Cardiac muscle cell (in vitro differentiated cells and primary cell): ENCODE measurements around the gene TMEM132C. TPM values are rescaled to one million over a fixed set of nuclear protein-coding genes. Genes with fewer than 3 reads are reported as not detected.
"Not testable (repeated sequence)": the region's sequence is repeated elsewhere in the genome, so short reads cannot be mapped to it uniquely, and the experiment has no call there.

ENCODE experiments used
- DNase-seq, 2 donors: peaks; one replicate each; pipeline versions ENCODE4 v3.0.0 to v3.0.0-alpha.2; 2010 to 2017; ENCODE audit warnings: low read depth in 1 of 2, low spot score in 1 of 2
- H3K27ac ChIP-seq: fragments of 200-600 bp; sonication (generic); 2 replicates; pipeline ENCODE4 v1.5.1; 2016
- H3K27me3 ChIP-seq: fragments of 200-600 bp; sonication (generic); 2 replicates; pipeline ENCODE4 v1.6.0; 2016; ENCODE audit warnings: control low read depth
- H3K36me3 ChIP-seq: fragments of 200-600 bp; sonication (generic); 2 replicates; pipeline ENCODE4 v1.5.1; 2016; ENCODE audit warnings: control low read depth
- H3K4me1 ChIP-seq: fragments of 200-600 bp; sonication (generic); 2 replicates; pipeline ENCODE4 v1.8.1; 2017; ENCODE audit warnings: low read depth, mild to moderate bottlenecking, mixed run types
- H3K4me3 ChIP-seq: fragments of 200-600 bp; sonication (generic); 2 replicates; pipeline ENCODE4 v1.5.1; 2016; ENCODE audit warnings: mild to moderate bottlenecking
- H3K9me3 ChIP-seq: fragments of 200-600 bp; sonication (generic); 2 replicates; pipeline ENCODE4 v1.5.1; 2017; ENCODE audit warnings: low read depth, mild to moderate bottlenecking, control low read depth
- polyA plus RNA-seq: library from polyadenylated mRNA; unstranded; fragments of >200 nt; fragmentation: Nextera tagmentation; extraction: Ambion mirVana; gene quantifications from 2 replicates; pipeline ENCODE4 v1.2.1, GENCODE V29; 2016
- total RNA-seq: library from RNA; depleted of rRNA; stranded (reverse); fragments of >200 nt; gene quantifications from 2 replicates; pipeline ENCODE4 v1.2.3, GENCODE V29; 2016
- TF ChIP-seq, protein P1 (sequence below): IDR thresholded peaks from 2 replicates; pipeline ENCODE4 v1.5.1; 2012; ENCODE audit warnings: low read depth, mild to moderate bottlenecking, low read length

Gene TMEM132C
- total and polyA plus RNA-seq, 2 experiments from 2014 or later: 1.8 to 2.5 TPM

DNA sequence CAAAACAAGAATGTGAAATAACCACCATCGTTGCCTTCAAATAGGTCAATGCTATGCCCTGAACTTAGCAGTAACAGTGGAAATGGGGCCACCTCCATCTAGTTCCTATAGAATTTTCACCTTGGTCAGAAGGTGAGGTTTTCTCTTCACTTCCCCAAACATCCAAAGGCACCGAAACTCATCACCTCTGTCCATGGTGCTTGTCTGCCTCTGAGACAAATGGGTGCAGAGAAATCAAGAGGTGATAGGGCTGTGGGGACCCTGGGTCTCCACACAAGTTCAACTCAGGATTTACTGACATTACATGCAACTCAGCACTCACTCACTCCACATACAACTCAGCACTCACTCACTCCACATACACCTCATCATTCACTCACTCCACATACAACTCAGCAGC is 26.2 kb upstream of the TMEM132C start:
- Histone ChIP-seq H3K9me3 (no peaks in the 10 kb centered on the region), H3K4me1 (no peaks in the 10 kb centered on the region), H3K27me3 (no peaks in the 10 kb centered on the region), H3K27ac (no peak overlapping the region), H3K36me3 (no peaks in the 10 kb centered on the region), H3K4me3 (no peak overlapping the region)
- TF ChIP-seq, protein P1, sequence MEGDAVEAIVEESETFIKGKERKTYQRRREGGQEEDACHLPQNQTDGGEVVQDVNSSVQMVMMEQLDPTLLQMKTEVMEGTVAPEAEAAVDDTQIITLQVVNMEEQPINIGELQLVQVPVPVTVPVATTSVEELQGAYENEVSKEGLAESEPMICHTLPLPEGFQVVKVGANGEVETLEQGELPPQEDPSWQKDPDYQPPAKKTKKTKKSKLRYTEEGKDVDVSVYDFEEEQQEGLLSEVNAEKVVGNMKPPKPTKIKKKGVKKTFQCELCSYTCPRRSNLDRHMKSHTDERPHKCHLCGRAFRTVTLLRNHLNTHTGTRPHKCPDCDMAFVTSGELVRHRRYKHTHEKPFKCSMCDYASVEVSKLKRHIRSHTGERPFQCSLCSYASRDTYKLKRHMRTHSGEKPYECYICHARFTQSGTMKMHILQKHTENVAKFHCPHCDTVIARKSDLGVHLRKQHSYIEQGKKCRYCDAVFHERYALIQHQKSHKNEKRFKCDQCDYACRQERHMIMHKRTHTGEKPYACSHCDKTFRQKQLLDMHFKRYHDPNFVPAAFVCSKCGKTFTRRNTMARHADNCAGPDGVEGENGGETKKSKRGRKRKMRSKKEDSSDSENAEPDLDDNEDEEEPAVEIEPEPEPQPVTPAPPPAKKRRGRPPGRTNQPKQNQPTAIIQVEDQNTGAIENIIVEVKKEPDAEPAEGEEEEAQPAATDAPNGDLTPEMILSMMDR: no peak
- peak in 1 of 2 donors; percentile 2 for DNase-seq

DNA sequence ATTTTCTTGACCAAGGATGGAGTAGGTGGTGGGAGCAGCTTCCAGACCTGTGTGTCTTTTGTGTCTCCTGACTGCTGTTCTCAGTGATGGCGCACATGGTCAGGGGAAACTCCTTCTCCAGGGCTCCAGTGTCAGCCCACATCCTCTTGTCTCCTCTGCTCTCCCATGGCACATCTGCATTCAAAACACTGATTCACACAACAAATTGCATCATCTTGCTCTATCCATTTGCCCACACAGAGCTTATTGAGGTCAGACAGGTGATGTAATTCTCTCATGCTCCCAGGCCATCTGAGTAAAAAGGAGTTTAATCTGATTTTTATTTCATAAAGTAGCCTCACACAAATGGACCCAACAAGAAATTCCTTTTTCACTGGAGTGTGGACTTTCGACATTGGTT is 21.8 kb upstream of the TMEM132C start:
- DNase-seq: no peak
- H3K27me3 ChIP-seq: no peaks in the 10 kb centered on the region
- TF ChIP-seq, protein P1: no peak

DNA sequence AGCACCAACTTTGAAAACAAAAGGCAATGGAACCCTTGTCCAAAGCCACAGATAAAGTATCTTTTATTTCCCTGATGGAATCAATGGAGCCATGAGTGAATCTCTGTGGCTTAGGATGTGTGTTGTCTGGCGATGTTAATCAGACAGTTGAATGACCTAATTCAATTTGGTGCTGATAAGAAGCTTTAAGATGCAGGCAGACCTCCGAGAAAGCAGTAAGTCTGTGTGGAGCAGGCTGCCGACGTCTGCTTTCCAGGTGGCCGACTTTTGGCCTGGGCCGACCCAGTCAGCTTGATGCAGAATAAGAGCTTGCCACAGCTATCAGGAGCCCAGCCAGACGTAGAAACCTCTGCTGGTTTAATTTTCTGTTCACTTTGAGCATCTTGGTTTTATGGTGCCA is 21.1 kb upstream of the TMEM132C start:
- Histone ChIP-seq H3K9me3 (no peaks in the 10 kb centered on the region), H3K4me3 (no peak overlapping the region), H3K27me3 (no peaks in the 10 kb centered on the region), H3K27ac (no peak overlapping the region), H3K4me1 (no peaks in the 10 kb centered on the region), H3K36me3 (no peaks in the 10 kb centered on the region)
- DNase-seq: no peak
- TF ChIP-seq, protein P1: no peak

More for the DNA sequence above, 21.8 kb upstream of the TMEM132C start:
- Histone ChIP-seq H3K27ac (no peak overlapping the region), H3K4me1 (no peaks in the 10 kb centered on the region), H3K36me3 (no peaks in the 10 kb centered on the region), H3K9me3 (no peaks in the 10 kb centered on the region), H3K4me3 (no peak overlapping the region)

DNA sequence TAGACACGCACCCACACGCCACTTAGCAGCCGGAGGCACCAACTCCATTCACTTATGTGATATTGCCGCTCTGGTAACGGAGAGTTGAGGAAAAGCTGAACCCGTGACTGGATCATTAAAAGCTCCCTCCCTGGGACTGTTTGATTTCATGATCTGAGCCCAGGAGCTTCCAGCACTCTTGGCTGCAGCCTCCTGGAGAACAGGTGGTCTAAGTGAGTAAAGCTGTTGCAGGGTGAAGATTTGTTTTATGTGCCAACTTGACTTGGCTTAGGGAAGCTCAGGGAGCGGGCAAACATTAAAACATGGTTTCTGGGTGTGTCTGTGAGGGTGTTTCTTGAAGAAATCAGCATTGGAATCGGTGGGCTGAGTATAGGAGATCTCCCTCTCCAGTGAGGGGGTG is 16.9 kb upstream of the TMEM132C start:
- H3K27me3 ChIP-seq: no peaks in the 10 kb centered on the region
- no peaks in the 10 kb centered on the region for H3K4me1 ChIP-seq
- TF ChIP-seq, protein P1: no peak
- H3K4me3 ChIP-seq: no peak overlapping the region
- H3K36me3 ChIP-seq: no peaks in the 10 kb centered on the region
- no peak overlapping the region for H3K27ac ChIP-seq
- no peaks in the 10 kb centered on the region for H3K9me3 ChIP-seq
- DNase-seq: no peak

DNA sequence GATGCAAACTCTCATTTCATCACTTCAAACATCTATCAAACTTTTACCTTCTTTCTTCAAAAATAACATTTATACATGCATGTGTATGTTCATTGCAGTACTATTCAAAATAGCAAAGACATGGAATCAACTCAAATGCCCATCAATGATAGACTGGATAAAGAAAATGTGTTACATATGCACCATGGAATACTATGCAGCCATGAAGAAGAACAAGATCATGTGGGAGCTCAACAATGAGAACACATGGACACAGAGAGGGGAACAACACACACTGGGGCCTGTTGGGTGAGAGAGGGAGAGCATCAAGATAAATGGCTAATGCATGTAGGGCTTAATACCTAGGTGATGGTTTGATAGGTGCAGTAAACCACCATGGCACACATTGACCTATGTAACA is 13.1 kb upstream of the TMEM132C start:
- not testable (repeated sequence) for H3K36me3 ChIP-seq

DNA sequence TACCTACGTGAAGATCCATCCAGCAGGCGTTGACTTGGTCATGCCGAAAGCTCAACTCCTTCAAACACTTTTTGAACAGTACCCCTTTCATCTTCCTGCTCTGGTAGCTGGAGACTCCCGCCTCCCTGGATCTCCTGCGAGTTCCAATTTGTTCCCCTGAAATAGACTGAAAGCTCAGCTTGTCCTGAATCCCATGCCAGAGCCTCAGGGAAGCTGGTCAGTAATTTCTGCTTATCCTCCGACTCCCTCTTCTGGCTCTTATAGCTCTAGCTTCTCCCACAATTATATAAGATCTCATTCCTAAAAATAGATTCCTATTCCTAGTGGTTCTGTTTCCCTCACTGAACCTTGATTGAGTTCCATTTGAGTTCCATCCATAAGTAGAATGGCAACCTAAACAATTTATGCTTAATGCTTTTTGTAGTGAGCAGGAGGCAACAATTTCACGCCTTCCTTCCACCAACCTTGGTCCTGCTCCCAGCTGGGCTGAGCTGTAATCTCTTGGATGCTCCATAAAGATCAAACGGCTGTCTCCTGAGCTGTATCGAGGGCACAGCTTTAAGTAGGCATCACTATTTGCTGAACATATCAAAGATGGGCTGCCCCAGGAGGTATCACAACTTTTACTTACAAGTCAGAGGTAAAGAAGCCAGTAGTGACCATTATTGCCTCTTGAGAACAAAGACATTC is 8.0 kb upstream of the TMEM132C start:
- peaks cover 12% of the 10 kb centered on the region for H3K27me3 ChIP-seq
- TF ChIP-seq, protein P1: no peak
- no peaks in the 10 kb centered on the region for H3K36me3 ChIP-seq
- no peaks in the 10 kb centered on the region for H3K9me3 ChIP-seq
- no peak overlapping the region for H3K27ac ChIP-seq
- peak in 1 of 2 donors; percentile 51 for DNase-seq
- H3K4me1 ChIP-seq: no peaks in the 10 kb centered on the region
- no peak overlapping the region for H3K4me3 ChIP-seq

More for the DNA sequence above, 13.1 kb upstream of the TMEM132C start:
- not testable (repeated sequence) for H3K9me3 ChIP-seq, H3K27me3 ChIP-seq, DNase-seq, H3K4me3 ChIP-seq, H3K27ac ChIP-seq, H3K4me1 ChIP-seq
